ENCODE data around the gene SLC16A12. TPM values are rescaled to one million over a fixed set of nuclear protein-coding genes. Genes with fewer than 3 reads are reported as not detected.
A peak's percentile ranks its signal among the peaks of the same experiment; 100 is the strongest.

SLC16A12 gene
- total and polyA plus RNA-seq, 11 donors: 1.7 to 6.6 (median 2.9) TPM

GRCh38 chr10:89442289-89442688 is 93.1 kb downstream of the SLC16A12 start:
- H3K36me3 ChIP-seq: no peaks in the 10 kb centered on the region
- no peaks in the 10 kb centered on the region for H3K27me3 ChIP-seq
- H3K4me1 ChIP-seq: peaks cover 0 to 4% (median 0%) of the 10 kb centered on the region in 12 donors
- ATAC-seq: no peak
- H3K9me3 ChIP-seq: peaks cover 0 to 8% (median 0%) of the 10 kb centered on the region in 12 donors
- WGBS, 4 donors: 83 to 90% (median 87%) methylated on average over 1 of the region's 1 CpG
- no peak for DNase-seq
- H3K27ac ChIP-seq: no peak overlapping the region
- no peak for TF ChIP-seq POLR2A (IDR thresholded peaks at IDR 0.05)
- TF ChIP-seq, protein P1, sequence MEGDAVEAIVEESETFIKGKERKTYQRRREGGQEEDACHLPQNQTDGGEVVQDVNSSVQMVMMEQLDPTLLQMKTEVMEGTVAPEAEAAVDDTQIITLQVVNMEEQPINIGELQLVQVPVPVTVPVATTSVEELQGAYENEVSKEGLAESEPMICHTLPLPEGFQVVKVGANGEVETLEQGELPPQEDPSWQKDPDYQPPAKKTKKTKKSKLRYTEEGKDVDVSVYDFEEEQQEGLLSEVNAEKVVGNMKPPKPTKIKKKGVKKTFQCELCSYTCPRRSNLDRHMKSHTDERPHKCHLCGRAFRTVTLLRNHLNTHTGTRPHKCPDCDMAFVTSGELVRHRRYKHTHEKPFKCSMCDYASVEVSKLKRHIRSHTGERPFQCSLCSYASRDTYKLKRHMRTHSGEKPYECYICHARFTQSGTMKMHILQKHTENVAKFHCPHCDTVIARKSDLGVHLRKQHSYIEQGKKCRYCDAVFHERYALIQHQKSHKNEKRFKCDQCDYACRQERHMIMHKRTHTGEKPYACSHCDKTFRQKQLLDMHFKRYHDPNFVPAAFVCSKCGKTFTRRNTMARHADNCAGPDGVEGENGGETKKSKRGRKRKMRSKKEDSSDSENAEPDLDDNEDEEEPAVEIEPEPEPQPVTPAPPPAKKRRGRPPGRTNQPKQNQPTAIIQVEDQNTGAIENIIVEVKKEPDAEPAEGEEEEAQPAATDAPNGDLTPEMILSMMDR (IDR thresholded peaks at IDR 0.05): no peak
- intact Hi-C loops (cut with DNase I): no loop called here
- no peak overlapping the region for H3K4me3 ChIP-seq

GRCh38 chr10:89440226-89441009 is 95.0 kb downstream of the SLC16A12 start:
- Histone ChIP-seq H3K27me3 (no peaks in the 10 kb centered on the region), H3K4me3 (no peak overlapping the region), H3K27ac (peak overlapping the region in 1 of 12 donors; percentile 11), H3K4me1 (peaks cover 0 to 4% (median 0%) of the 10 kb centered on the region in 12 donors), H3K9me3 (peaks cover 0 to 5% (median 0%) of the 10 kb centered on the region in 12 donors), H3K36me3 (peaks cover 0 to 2% (median 0%) of the 10 kb centered on the region in 9 donors)
- DNase-seq (peak; percentile 31 to 78 (median 66)), ATAC-seq (peak in 3 of 4 donors; percentile 93 to 95 (median 94))
- intact Hi-C loops (cut with DNase I): no loop called here
- no peak for TF ChIP-seq POLR2A (IDR thresholded peaks at IDR 0.05)
- TF ChIP-seq, protein P1 (IDR thresholded peaks at IDR 0.05): no peak
- 48 to 95% (median 51%) methylated on average over 4 of the region's 4 CpGs for WGBS, 4 donors

DNA sequence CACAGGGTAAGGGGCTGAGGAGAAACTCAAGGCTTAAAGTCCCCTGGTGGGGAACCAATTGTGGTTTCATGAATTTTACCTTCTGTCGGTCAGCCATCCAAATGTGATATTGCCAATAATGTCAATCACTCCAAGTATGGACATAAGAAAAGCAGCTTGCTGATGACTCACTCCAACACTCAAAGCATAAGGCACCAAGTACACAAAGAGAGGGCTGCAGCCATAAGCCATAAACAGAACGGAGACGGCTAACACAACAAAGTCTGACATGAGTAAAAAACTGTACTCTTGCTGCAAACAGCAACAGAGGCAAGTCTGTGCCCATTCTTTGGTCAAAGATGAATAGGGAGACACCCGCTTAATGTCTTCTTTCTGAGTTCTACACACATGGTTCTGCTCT is 96.9 kb downstream of the SLC16A12 start:
- TF ChIP-seq, protein P1 (IDR thresholded peaks at IDR 0.05): no peak
- no peak for TF ChIP-seq POLR2A (IDR thresholded peaks at IDR 0.05)
- DNase-seq (no peak), ATAC-seq (no peak)
- H3K27me3 ChIP-seq: no peaks in the 10 kb centered on the region
- peaks cover 0 to 2% (median 0%) of the 10 kb centered on the region in 9 donors for H3K36me3 ChIP-seq
- H3K4me1 ChIP-seq: peaks cover 0 to 4% (median 0%) of the 10 kb centered on the region in 12 donors
- intact Hi-C loops (cut with DNase I): no loop called here
- H3K4me3 ChIP-seq: no peak overlapping the region
- 92 to 97% (median 94%) methylated on average over 4 of the region's 4 CpGs for WGBS, 4 donors
- no peaks in the 10 kb centered on the region for H3K9me3 ChIP-seq
- no peak overlapping the region for H3K27ac ChIP-seq

GRCh38 chr10:89431977-89432376 is 103.4 kb downstream of the SLC16A12 start:
- ATAC-seq (peak in 2 of 4 donors; percentile 24 to 28), DNase-seq (no peak)
- Histone ChIP-seq H3K27ac (peak overlapping the region in 5 of 12 donors; percentile 1 to 40 (median 19)), H3K4me1 (peaks cover 0 to 32% (median 9%) of the 10 kb centered on the region in 12 donors), H3K9me3 (no peaks in the 10 kb centered on the region), H3K4me3 (peak overlapping the region in 3 of 12 donors; percentile 2 to 13 (median 7)), H3K36me3 (peaks cover 0 to 2% (median 0%) of the 10 kb centered on the region in 9 donors), H3K27me3 (no peaks in the 10 kb centered on the region)
- 33 to 42% (median 36%) methylated on average over 3 of the region's 3 CpGs for WGBS, 4 donors
- intact Hi-C loops (cut with DNase I): loop anchor here in 3 of 10 donors (2.0 to 5.0 kb wide), 2 partner anchors 40 to 43 kb away; no protein-coding TSS in a partner anchor
- no peak for TF ChIP-seq POLR2A (IDR thresholded peaks at IDR 0.05)
- TF ChIP-seq, protein P1 (IDR thresholded peaks at IDR 0.05): no peak
